ENCODE measurements around the gene EXOC3L2.

The EXOC3L2 gene

GRCh38 chr19:45267296-45267695 is 22.1 kb upstream of the EXOC3L2 start:
- H3K27me3 Mint-ChIP-seq, result no peaks in the 10 kb centered on the region
- ATAC-seq, result no peak
- no peaks in the 10 kb centered on the region for H3K9me3 Mint-ChIP-seq
- no peak overlapping the region for H3K27ac Mint-ChIP-seq
- peaks cover 12% of the 10 kb centered on the region for H3K4me1 Mint-ChIP-seq
- peaks cover 32% of the 10 kb centered on the region for H3K36me3 Mint-ChIP-seq
- H3K4me3 Mint-ChIP-seq, result no peak overlapping the region

- ATAC-seq, result no peak
- Mint-ChIP-seq H3K9me3 (no peaks in the 10 kb centered on the region), H3K4me1 (peaks cover 12% of the 10 kb centered on the region), H3K36me3 (peaks cover 16% of the 10 kb centered on the region), H3K27ac (no peak overlapping the region), H3K4me3 (no peak overlapping the region), H3K27me3 (no peaks in the 10 kb centered on the region)
Measured at GRCh38 chr19:45265375-45265774, 20.2 kb upstream of the EXOC3L2 start.

GRCh38 chr19:45264781-45265317 is 19.6 kb upstream of the EXOC3L2 start:
- peaks cover 12% of the 10 kb centered on the region for H3K4me1 Mint-ChIP-seq
- H3K36me3 Mint-ChIP-seq, result peaks cover 16% of the 10 kb centered on the region
- H3K27ac Mint-ChIP-seq, result no peak overlapping the region
- no peak overlapping the region for H3K4me3 Mint-ChIP-seq
- no peak for ATAC-seq
- no peaks in the 10 kb centered on the region for H3K27me3 Mint-ChIP-seq
- H3K9me3 Mint-ChIP-seq, result no peaks in the 10 kb centered on the region

- Mint-ChIP-seq H3K36me3 (peaks cover 11% of the 10 kb centered on the region), H3K27ac (no peak overlapping the region), H3K4me3 (no peak overlapping the region), H3K4me1 (peaks cover 12% of the 10 kb centered on the region), H3K27me3 (no peaks in the 10 kb centered on the region), H3K9me3 (no peaks in the 10 kb centered on the region)
- no peak for ATAC-seq
Measured at GRCh38 chr19:45263013-45263412, 17.8 kb upstream of the EXOC3L2 start.

- Mint-ChIP-seq H3K36me3 (peaks cover 11% of the 10 kb centered on the region), H3K9me3 (no peaks in the 10 kb centered on the region), H3K4me3 (no peak overlapping the region), H3K4me1 (peaks cover 12% of the 10 kb centered on the region), H3K27ac (no peak overlapping the region), H3K27me3 (no peaks in the 10 kb centered on the region)
- ATAC-seq, result no peak
Measured at GRCh38 chr19:45262570-45262969, 17.4 kb upstream of the EXOC3L2 start.

- no peak for ATAC-seq
- no peak overlapping the region for H3K4me3 Mint-ChIP-seq
- H3K36me3 Mint-ChIP-seq, result no peaks in the 10 kb centered on the region
- peaks cover 26% of the 10 kb centered on the region for H3K4me1 Mint-ChIP-seq
- no peaks in the 10 kb centered on the region for H3K27me3 Mint-ChIP-seq
- H3K9me3 Mint-ChIP-seq, result no peaks in the 10 kb centered on the region
- no peak overlapping the region for H3K27ac Mint-ChIP-seq
Measured at GRCh38 chr19:45258862-45259261, 13.7 kb upstream of the EXOC3L2 start.

GRCh38 chr19:45256836-45257235 is 11.6 kb upstream of the EXOC3L2 start:
- H3K4me3 Mint-ChIP-seq, result no peak overlapping the region
- no peaks in the 10 kb centered on the region for H3K27me3 Mint-ChIP-seq
- no peak overlapping the region for H3K27ac Mint-ChIP-seq
- H3K36me3 Mint-ChIP-seq, result no peaks in the 10 kb centered on the region
- H3K4me1 Mint-ChIP-seq, result peaks cover 47% of the 10 kb centered on the region
- no peak for ATAC-seq
- H3K9me3 Mint-ChIP-seq, result no peaks in the 10 kb centered on the region

- no peak for ATAC-seq
- H3K27me3 Mint-ChIP-seq, result no peaks in the 10 kb centered on the region
- H3K9me3 Mint-ChIP-seq, result no peaks in the 10 kb centered on the region
- H3K4me3 Mint-ChIP-seq, result no peak overlapping the region
- H3K36me3 Mint-ChIP-seq, result no peaks in the 10 kb centered on the region
- H3K27ac Mint-ChIP-seq, result no peak overlapping the region
- H3K4me1 Mint-ChIP-seq, result peaks cover 51% of the 10 kb centered on the region
Measured at GRCh38 chr19:45255611-45256157, 10.5 kb upstream of the EXOC3L2 start.

- ATAC-seq, result no peak
- no peaks in the 10 kb centered on the region for H3K36me3 Mint-ChIP-seq
- peaks cover 54% of the 10 kb centered on the region for H3K4me1 Mint-ChIP-seq
- H3K4me3 Mint-ChIP-seq, result no peak overlapping the region
- no peaks in the 10 kb centered on the region for H3K27me3 Mint-ChIP-seq
- no peaks in the 10 kb centered on the region for H3K9me3 Mint-ChIP-seq
- H3K27ac Mint-ChIP-seq, result peak overlapping the region; percentile 80
Measured at GRCh38 chr19:45254044-45254531, 8.9 kb upstream of the EXOC3L2 start.

GRCh38 chr19:45253396-45254027 is 8.3 kb upstream of the EXOC3L2 start:
- no peak for ATAC-seq
- peak overlapping the region; percentile 80 for H3K27ac Mint-ChIP-seq
- H3K27me3 Mint-ChIP-seq, result no peaks in the 10 kb centered on the region
- H3K36me3 Mint-ChIP-seq, result no peaks in the 10 kb centered on the region
- H3K9me3 Mint-ChIP-seq, result no peaks in the 10 kb centered on the region
- peak overlapping the region; percentile 85 for H3K4me3 Mint-ChIP-seq
- peaks cover 58% of the 10 kb centered on the region for H3K4me1 Mint-ChIP-seq

- H3K9me3 Mint-ChIP-seq, result no peaks in the 10 kb centered on the region
- peak overlapping the region; percentile 85 for H3K4me3 Mint-ChIP-seq
- H3K27ac Mint-ChIP-seq, result peak overlapping the region; percentile 80
- peaks cover 61% of the 10 kb centered on the region for H3K4me1 Mint-ChIP-seq
- no peaks in the 10 kb centered on the region for H3K36me3 Mint-ChIP-seq
- H3K27me3 Mint-ChIP-seq, result no peaks in the 10 kb centered on the region
- ATAC-seq, result peak; percentile 66
Measured at GRCh38 chr19:45251452-45252354, 6.5 kb upstream of the EXOC3L2 start.

- H3K36me3 Mint-ChIP-seq, result no peaks in the 10 kb centered on the region
- H3K9me3 Mint-ChIP-seq, result no peaks in the 10 kb centered on the region
- H3K27ac Mint-ChIP-seq, result peak within 1 kb of the TSS; percentile 80
- H3K27me3 Mint-ChIP-seq, result peaks cover 3% of the 10 kb centered on the region
- peak; percentile 79 for ATAC-seq
- peaks cover 53% of the 10 kb centered on the region for H3K4me1 Mint-ChIP-seq
- peak within 1 kb of the TSS; percentile 85 for H3K4me3 Mint-ChIP-seq
Measured at GRCh38 chr19:45250832-45251451, 5.7 kb upstream of the EXOC3L2 start, which contains the start of gene MARK4. TSS of gene MARK4 (plus strand) at chr19:45251271. CDS start at chr19:45251589, 318 bp downstream.

- Mint-ChIP-seq H3K4me3 (peak overlapping the region; percentile 84), H3K36me3 (no peaks in the 10 kb centered on the region), H3K4me1 (peaks cover 48% of the 10 kb centered on the region), H3K27me3 (peaks cover 9% of the 10 kb centered on the region), H3K9me3 (no peaks in the 10 kb centered on the region), H3K27ac (peak overlapping the region; percentile 74)
- ATAC-seq, result no peak
Measured at GRCh38 chr19:45250216-45250831, 5.1 kb upstream of the EXOC3L2 start.

- H3K36me3 Mint-ChIP-seq, result no peaks in the 10 kb centered on the region
- ATAC-seq, result no peak
- peak overlapping the region; percentile 34 for H3K4me3 Mint-ChIP-seq
- H3K9me3 Mint-ChIP-seq, result no peaks in the 10 kb centered on the region
- H3K27ac Mint-ChIP-seq, result no peak overlapping the region
- peaks cover 40% of the 10 kb centered on the region for H3K4me1 Mint-ChIP-seq
- peaks cover 18% of the 10 kb centered on the region for H3K27me3 Mint-ChIP-seq
Measured at GRCh38 chr19:45249261-45250033, 4.2 kb upstream of the EXOC3L2 start.

Measured in stimulated activated memory B cell treated with anti-CD40 and anti-IgM and Interleukin-4, amounts not matched to agents 10 μg/mL and 1 μg/mL and 100 μg/mL, for 72 hours (primary cell).